DOHH2 (cell line): ENCODE data around the gene RERG.

Experiments used
- CTCF ChIP-seq: fragments of 200-600 bp; sonication (generic); IDR thresholded peaks from one replicate; pipeline ENCODE4 v1.5.1; 2014; ENCODE audit warnings: antibody characterized with exemption, mild to moderate bottlenecking, low read depth, low read length; ENCODE audit not compliant: poor library complexity, severe bottlenecking
- EZH2phosphoT487 ChIP-seq: fragments of 200-600 bp; sonication (generic); IDR thresholded peaks from 2 replicates; pipeline ENCODE4 v1.6.1; 2017; ENCODE audit warnings: borderline replicate concordance, mild to moderate bottlenecking, antibody characterized with exemption, low read length, moderate library complexity, mixed read lengths

- TF ChIP-seq CTCF (no peak), EZH2phosphoT487 (no peak)
These were observed 106.7 kb downstream of the RERG start for GRCh38 chr12:15114501-15114900.
